HG03354 (cell line): ENCODE measurements around the gene HOXB2.

Source experiments
- ATAC-seq: cut with Tn5 transposase; IDR thresholded peaks from one replicate; pipeline ENCODE4 v1.9.1; 2021; ENCODE audit warnings: mild to moderate bottlenecking; ENCODE audit not compliant: unreplicated experiment, poor library complexity, severe bottlenecking

HOXB2 gene

DNA sequence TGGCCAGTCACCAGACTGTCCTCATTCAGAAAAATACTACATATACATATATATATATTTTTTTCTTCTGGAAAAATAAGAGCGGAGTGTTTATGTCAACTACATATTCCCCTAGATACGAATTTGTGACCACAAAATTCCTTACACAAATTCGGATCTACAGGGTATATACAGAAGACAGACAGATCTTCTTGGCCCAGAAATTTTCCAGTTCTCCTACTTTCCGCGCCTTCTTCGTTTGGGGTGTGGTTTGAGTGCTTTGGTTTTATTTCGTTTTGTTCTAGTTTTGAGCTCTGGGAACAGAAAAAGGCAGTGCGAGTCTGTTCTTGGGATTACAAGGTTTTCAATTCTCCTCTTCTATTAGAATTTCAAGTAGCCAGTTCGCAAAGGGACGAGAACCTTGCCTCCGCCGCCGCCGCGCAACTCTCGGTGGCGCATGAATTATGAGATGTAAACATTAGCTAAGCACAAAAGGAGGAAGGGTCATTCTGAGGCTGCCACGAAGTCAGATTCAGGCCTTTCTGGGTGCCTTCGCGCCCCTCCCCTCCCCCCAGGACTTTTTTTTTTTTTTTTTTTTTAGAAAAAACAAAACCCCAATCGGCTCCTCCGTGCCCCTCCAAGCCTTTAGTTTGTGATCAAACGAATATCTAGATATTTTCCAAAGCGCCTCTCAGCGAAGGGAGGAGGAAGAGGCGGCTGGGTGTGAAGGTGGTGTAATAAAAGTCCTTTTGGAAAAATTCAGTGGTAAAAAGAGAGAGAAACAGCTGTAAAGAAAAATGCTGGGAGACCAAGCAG lies 35.0 kb upstream of the HOXB2 start:
- ATAC-seq = no peak

- no peak for ATAC-seq
These were observed 34.5 kb upstream of the HOXB2 start for GRCh38 chr17:48579471-48579759.

- peak; percentile 30 for ATAC-seq
These were observed 33.9 kb upstream of the HOXB2 start for GRCh38 chr17:48578616-48579470.

DNA sequence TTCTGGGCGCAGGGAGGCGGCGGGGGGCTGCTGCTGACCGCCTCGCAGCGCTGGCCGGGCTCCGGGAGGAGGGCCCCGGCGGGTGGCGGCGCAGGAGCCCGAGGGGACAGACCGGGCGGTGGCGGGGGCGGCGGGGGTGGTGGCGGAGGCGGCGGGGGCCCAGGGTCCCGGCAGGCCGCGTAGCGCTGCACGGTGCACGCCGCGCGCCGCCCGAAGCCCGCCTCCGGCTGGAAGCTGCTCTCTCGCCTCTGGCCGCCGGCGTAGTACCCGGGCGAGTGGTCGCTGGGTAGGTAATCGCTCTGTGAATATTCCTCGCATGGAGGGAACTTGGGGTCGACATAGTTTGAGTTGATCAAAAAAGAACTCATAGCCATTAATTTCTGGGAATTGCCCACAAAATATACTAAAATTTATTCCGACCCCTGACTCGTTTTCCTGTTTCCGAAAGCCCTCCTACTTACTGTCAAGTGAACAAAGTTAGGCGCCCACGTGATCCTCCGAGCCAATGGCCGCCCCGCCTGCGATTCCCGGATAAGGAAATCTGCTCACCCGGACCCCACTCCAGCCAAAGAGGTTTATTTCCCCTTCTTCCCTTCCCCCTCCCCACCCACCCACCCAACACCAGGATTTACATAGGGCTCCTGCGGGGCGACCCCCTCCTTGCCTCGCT lies 33.2 kb upstream of the HOXB2 start, which contains the start of gene HOXB4:
Gene HOXB4, minus strand, starts transcription at position 405 of the 670 bp plus-strand sequence. Its CDS starts 31 bp downstream, at position 374.
- ATAC-seq = peak; percentile 49

DNA sequence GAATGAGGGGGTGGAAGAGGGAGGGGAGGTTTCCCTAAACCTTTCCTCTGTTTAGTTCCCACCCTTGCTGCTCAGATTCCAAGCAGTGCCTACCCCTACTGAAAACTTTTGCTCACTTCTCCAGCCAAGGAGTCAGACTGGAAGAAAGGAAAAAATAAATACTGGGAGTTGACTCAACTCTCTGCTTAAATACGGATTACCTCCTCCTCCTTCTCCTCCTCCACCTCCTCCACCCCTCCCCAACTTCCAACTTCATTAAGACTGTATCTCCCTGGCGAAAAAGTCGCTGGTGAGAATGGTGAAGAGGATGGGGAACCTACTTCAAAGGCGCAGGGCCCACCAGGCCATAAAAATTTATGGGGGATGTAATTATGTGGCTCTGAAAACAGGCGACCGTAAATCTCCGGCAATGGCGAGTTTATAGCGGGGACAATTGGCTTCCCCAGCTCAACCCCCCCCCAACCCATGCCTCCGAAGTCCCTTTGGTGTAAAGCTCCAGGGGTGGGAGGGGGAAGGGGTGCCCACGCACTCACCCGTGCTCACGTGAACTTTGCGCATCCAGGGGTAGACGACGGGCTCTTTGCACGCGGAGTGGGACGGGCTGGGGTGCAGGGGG lies 32.5 kb upstream of the HOXB2 start:
- ATAC-seq = peak; percentile 3

DNA sequence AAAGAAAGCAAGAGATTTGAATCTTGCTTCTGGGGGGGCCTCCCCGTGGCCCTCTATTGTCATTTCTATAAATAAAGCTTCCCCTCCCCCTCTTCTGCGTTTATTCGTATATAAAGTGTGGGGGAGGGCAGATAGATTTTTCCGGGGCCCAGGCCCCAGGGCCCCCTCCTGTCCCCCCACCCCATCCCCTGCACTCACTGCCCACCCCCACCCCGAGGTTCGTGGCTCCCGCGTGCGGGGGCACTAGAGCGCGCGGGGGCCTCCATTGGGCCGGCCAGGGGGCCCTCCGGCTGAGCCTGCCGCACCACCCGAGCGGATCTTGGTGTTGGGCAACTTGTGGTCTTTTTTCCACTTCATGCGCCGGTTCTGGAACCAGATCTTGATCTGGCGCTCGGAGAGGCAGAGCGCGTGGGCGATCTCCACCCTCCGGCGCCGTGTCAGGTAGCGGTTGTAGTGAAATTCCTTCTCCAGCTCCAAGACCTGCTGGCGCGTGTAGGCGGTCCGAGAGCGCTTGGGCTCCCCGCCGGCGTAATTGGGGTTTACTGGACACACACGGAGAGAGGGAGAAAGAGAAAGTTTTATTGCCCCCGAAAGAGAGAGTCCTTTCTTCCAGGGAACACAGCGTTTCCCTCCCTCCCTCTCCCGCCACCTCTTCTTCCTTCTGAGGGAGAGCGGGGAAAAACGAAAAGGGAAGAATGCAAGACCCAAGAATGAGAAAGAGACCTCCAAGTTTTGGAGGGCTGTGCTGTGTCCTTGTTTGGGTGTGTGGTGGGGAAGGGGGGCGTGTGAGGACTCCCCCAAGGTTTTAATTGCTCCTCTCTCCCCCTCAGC lies 31.8 kb upstream of the HOXB2 start:
- ATAC-seq = no peak

- ATAC-seq = no peak
These were observed 31.0 kb upstream of the HOXB2 start for GRCh38 chr17:48575673-48576478.

DNA sequence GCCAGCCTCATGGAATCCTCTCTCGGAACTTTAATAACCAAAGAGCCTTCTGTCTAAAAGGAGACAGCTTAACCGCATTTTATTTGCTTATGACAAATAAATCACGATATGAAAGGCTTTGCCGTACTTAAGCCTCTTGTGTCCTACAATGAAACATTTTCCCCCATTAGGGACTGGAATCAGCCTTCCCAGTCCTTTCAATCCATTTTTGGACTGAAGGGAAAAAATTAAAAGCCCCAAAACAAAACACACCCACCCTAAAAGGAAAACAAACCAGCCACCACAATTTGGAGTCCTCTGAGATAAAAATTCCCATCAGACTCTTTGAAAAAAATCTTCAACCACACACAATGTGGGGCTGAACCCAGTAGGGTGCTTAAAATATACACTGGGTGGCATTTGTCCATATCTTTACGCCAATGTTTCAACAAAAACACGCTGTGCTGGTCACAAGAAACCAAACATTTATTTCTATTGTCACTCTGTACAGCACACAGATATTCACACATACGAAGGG lies 30.2 kb upstream of the HOXB2 start:
- ATAC-seq = no peak

DNA sequence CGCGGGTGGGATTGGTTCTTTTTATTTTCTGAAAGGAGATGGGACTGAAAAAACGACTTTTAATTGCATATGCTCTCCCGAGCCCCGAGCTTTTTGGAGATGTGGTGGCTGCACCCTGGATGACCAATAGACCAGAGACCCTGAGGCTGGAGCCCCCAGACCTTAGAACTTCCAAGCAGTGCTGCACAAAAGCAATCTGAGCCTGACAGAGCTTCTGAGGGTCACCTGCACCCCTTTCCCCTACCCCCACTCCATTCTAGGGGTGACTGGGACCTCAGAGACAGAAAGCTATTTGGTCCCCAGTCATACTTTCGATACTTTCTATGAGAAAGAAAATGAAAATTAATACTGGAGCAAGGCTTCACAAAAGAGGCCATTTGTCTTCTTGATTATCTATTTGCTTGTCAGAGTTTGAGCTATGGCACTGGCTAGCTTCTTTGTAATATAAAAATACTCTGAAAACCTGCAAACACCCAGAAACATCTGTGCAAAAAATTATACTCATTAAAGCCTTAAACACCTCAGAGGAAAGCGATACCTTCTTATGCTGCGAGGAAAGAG lies 29.7 kb upstream of the HOXB2 start:
- ATAC-seq = no peak

DNA sequence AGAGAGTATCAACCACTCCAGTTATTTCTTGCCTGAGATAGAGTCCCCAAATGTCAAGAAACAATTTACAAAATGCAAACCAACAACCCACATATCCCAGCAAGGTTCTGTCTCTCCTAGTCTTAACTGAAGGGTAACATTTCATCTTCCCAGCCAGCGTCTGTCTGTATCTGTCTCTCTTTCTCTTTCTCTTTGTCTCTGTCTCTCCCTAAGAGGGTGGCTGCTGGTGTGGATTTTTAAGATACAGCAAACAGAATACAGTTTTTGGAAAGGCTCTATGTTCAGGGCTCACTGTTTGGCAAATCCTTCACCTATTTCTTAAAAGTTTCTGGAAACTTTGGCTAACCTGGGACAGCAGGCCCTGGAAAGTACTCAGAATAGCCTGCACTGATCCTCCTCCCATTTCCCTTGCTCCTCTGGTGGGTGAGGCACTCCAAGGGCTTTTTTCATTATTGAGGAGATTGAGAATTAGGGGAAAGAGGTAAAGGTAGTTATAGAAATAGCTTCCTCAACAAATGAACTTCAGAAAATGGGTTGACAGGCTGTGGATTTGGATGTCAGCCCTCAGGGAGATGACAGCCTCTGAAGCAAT lies 27.0 kb upstream of the HOXB2 start:
- ATAC-seq = no peak

DNA sequence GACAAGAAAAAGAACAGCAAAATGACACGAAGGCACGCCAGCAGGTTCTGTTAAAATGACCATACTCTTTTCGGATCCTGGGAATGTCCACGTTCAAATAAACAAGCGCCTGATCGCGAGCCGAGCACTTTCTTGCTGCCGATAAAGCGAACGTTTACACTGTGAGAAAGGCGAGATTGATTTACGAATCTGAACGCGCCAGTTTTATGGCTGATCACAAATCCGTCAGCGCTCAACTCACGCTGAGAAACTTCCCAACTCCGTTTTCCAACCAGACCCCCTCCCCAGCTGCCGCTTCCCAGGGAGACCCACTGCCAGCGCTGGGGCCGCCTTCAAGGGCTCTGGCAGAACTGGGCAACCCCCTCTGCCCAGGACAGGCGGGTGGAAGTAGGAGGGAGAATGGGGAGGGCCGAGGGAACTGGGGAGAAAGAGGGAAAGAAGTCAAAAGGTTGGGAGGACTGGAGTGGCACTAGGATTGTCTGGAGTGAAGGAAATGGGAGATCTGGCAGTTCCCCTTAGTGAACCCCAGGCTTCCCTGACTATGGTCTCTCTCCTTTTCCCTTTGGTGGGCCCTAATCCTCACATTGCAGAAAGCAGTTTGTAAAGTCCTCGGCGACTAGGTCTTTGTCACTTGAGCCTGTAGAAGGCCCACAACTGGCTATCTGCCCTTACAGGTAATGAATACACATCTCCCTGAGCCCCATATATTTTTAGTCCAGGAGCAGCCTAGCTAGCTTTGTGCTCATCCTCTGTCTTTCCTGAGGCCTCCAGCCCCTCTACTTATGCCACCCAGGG lies 26.3 kb upstream of the HOXB2 start:
- ATAC-seq = no peak

GRCh38 chr17:48570325-48571023 lies 25.6 kb upstream of the HOXB2 start:
- ATAC-seq = no peak

DNA sequence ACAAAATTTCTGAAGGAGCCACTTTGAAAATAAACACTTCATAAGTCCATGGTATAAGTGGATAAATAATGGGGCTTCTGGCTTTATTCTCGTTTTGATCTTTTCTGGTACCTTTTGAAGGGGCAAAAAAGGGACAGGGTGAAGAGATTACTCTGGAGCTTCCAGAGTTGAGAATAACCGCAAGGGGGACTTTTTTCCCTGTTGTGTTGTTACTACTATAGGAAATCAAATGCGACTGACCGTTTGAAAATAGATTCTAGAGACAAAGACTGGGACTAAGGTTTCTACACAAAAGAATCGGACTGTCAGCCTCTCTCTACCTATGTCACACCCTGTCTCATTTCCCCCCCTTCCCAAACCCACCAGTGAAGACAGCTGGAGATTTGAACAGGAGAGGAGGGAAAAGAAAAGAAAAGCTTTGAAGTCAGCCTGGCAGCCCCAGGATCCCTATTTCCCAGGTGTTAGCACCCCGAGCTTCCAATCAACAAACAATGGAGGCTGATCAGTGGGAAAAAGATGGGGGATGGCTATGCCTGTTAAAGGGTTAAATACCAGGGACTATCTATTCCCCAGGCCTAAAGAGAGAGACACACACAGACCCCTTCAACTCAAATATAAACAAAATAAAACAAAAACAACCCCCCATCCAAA lies 24.9 kb upstream of the HOXB2 start:
- ATAC-seq = no peak

- no peak for ATAC-seq
These were observed 24.3 kb upstream of the HOXB2 start for GRCh38 chr17:48569240-48569582.

- ATAC-seq = no peak
These were observed 23.8 kb upstream of the HOXB2 start for GRCh38 chr17:48568499-48569239.
